Uterus (tissue), 4 donors: ENCODE measurements around the gene FN3K. TPM values are rescaled to one million over a fixed set of nuclear protein-coding genes. Genes with fewer than 3 reads are reported as not detected.
A peak's percentile ranks its signal among the peaks of the same experiment; 100 is the strongest.
"Not testable (repeated sequence)": the region's sequence is repeated elsewhere in the genome, so short reads cannot be mapped to it uniquely, and the experiment has no call there.

ENCODE experiments used
- DNase-seq, 2 donors: peaks; one replicate each; pipeline ENCODE4 v3.0.0-alpha.2; 2019 to 2020
- H3K27ac ChIP-seq, 2 donors: fragments of 200-600 bp; sonication (generic); 1 replicate in 1 of 2; 2 replicates in 1 of 2; pipeline ENCODE4 v1.5.1; 2016 to 2018
- H3K27me3 ChIP-seq, 2 donors: fragments of 200-600 bp; sonication (generic); one replicate each; pipeline ENCODE4 v1.5.1; 2018 to 2019; ENCODE audit warnings: control low read depth in 1 of 2
- H3K36me3 ChIP-seq, 2 donors: fragments of 200-600 bp; sonication (generic); one replicate each; pipeline ENCODE4 v1.5.1; 2019; ENCODE audit warnings: control low read depth in 1 of 2
- H3K4me1 ChIP-seq, 2 donors: fragments of 200-600 bp; sonication (generic); one replicate each; pipeline ENCODE4 v1.5.1; 2018 to 2019; ENCODE audit warnings: control low read depth in 1 of 2
- H3K4me3 ChIP-seq, 2 donors: fragments of 200-600 bp; sonication (generic); 1 replicate in 1 of 2; 2 replicates in 1 of 2; pipeline ENCODE4 v1.5.1; 2018 to 2019; ENCODE audit warnings: mild to moderate bottlenecking in 1 of 2
- H3K9me3 ChIP-seq, 2 donors: fragments of 200-600 bp; sonication (generic); one replicate each; pipeline ENCODE4 v1.5.1; 2019; ENCODE audit warnings: control low read depth in 1 of 2
- CTCF ChIP-seq, 4 experiments: fragments of 200-600 bp in 2 of 4; fragments of 450-650 bp in 2 of 4; sonication (generic) in 2 of 4; IDR thresholded peaks; one replicate each; pipeline ENCODE4 v1.5.1; 2016 to 2019; ENCODE audit warnings: antibody characterized with exemption in 4 of 4, mild to moderate bottlenecking in 2 of 4, moderate library complexity in 1 of 4
- POLR2A ChIP-seq, 2 donors: fragments of 450-650 bp; IDR thresholded peaks; one replicate each; pipeline ENCODE4 v1.6.1; 2016; ENCODE audit warnings: antibody characterized with exemption in 2 of 2, mild to moderate bottlenecking in 1 of 2, moderate library complexity in 1 of 2
- intact Hi-C: fragments of 100-400 bp; cut with DNase I; formaldehyde crosslinking; loops from one replicate; pipeline ENCODE4 v1.15.1; 2023; ENCODE audit warnings: low total_unique reads
- total RNA-seq, 4 donors: library from RNA; depleted of rRNA in 3 of 4; stranded (reverse); fragments of >200 nt in 3 of 4; gene quantifications; one replicate each; pipeline versions ENCODE4 v1.1.0 to v1.2.4, GENCODE V29; 2014 to 2023
- donor health status: DM: yes; HTN: yes; CAD: no.

Gene FN3K
- total RNA-seq, 4 donors from 2014 or later: 1.8 to 26.3 (median 7.1) TPM

GRCh38 chr17:82783498-82783897, 48.1 kb downstream of the FN3K start:
- no peaks in the 10 kb centered on the region for H3K4me1 ChIP-seq
- no peaks in the 10 kb centered on the region for H3K36me3 ChIP-seq
- no peak overlapping the region for H3K4me3 ChIP-seq
- no peaks in the 10 kb centered on the region for H3K27me3 ChIP-seq
- intact Hi-C loops: loop anchor here (10.0 kb wide), 1 partner anchor 101 kb away; no protein-coding TSS in a partner anchor
- TF ChIP-seq CTCF (IDR thresholded peaks at IDR 0.05) (no peak), POLR2A (IDR thresholded peaks at IDR 0.05) (no peak)
- no peaks in the 10 kb centered on the region for H3K9me3 ChIP-seq
- no peak overlapping the region for H3K27ac ChIP-seq
- DNase-seq: no peak

GRCh38 chr17:82785581-82785980, 50.2 kb downstream of the FN3K start:
- H3K27me3 ChIP-seq, H3K4me1 ChIP-seq, H3K9me3 ChIP-seq, H3K4me3 ChIP-seq, H3K36me3 ChIP-seq, DNase-seq, H3K27ac ChIP-seq: not testable (repeated sequence)
- intact Hi-C loops: loop anchor here (10.0 kb wide), 1 partner anchor 99 kb away; no protein-coding TSS in a partner anchor

- intact Hi-C loops: loop anchor here (10.0 kb wide), 1 partner anchor 98 kb away; no protein-coding TSS in a partner anchor
- no peak overlapping the region for H3K4me3 ChIP-seq
- H3K36me3 ChIP-seq: no peaks in the 10 kb centered on the region
- DNase-seq: no peak
- no peaks in the 10 kb centered on the region for H3K27me3 ChIP-seq
- H3K4me1 ChIP-seq: peaks cover 0 to 3% of the 10 kb centered on the region in 2 donors
- H3K9me3 ChIP-seq: no peaks in the 10 kb centered on the region
- H3K27ac ChIP-seq: no peak overlapping the region
- TF ChIP-seq POLR2A (IDR thresholded peaks at IDR 0.05): no peak
- TF ChIP-seq CTCF (IDR thresholded peaks at IDR 0.05): no peak
These were observed 51.0 kb downstream of the FN3K start for GRCh38 chr17:82786427-82786826.

GRCh38 chr17:82787081-82787848, 51.9 kb downstream of the FN3K start:
- no peak for TF ChIP-seq CTCF (IDR thresholded peaks at IDR 0.05)
- no peak for TF ChIP-seq POLR2A (IDR thresholded peaks at IDR 0.05)
- H3K4me1 ChIP-seq: peaks cover 0 to 7% of the 10 kb centered on the region in 2 donors
- no peak overlapping the region for H3K27ac ChIP-seq
- DNase-seq: peak in 1 of 2 donors; percentile 75
- H3K36me3 ChIP-seq: no peaks in the 10 kb centered on the region
- H3K27me3 ChIP-seq: no peaks in the 10 kb centered on the region
- intact Hi-C loops: loop anchor here (10.0 kb wide), 1 partner anchor 98 kb away; no protein-coding TSS in a partner anchor
- no peak overlapping the region for H3K4me3 ChIP-seq
- H3K9me3 ChIP-seq: no peaks in the 10 kb centered on the region

- Histone ChIP-seq H3K36me3 (no peaks in the 10 kb centered on the region), H3K27ac (no peak overlapping the region), H3K4me1 (peaks cover 0 to 7% of the 10 kb centered on the region in 2 donors), H3K9me3 (no peaks in the 10 kb centered on the region), H3K4me3 (no peak overlapping the region), H3K27me3 (no peaks in the 10 kb centered on the region)
- no peak for DNase-seq
- TF ChIP-seq CTCF (IDR thresholded peaks at IDR 0.05): no peak
- TF ChIP-seq POLR2A (IDR thresholded peaks at IDR 0.05): no peak
- intact Hi-C loops: loop anchor here (10.0 kb wide), 1 partner anchor 96 kb away; no protein-coding TSS in a partner anchor
These were observed 53.0 kb downstream of the FN3K start for GRCh38 chr17:82788206-82789001.
